Psoas muscle (tissue), 8 donors: ENCODE results near the gene NT5M. TPM values are rescaled to one million over a fixed set of nuclear protein-coding genes. Genes with fewer than 3 reads are reported as not detected.

Experiments used
- ATAC-seq, 4 donors: fragments of 200-7000 bp; cut with Tn5 transposase; one replicate each; pipeline ENCODE4 v1.9.1; 2020; ENCODE audit warnings: moderate library complexity in 3 of 4, mild to moderate bottlenecking in 2 of 4
- DNase-seq, 2 donors: peaks; one replicate each; pipeline ENCODE4 v3.0.0-alpha.2; 2020
- H3K27ac ChIP-seq: fragments of 200-600 bp; one replicate; pipeline ENCODE4 v1.8.0; 2022
- H3K27me3 ChIP-seq, 3 donors: fragments of 200-600 bp in 1 of 3; one replicate each; pipeline versions ENCODE4 v1.6.1 to v1.8.0; 2013 to 2022; ENCODE audit warnings: low read length in 2 of 3, mild to moderate bottlenecking in 2 of 3, moderate library complexity in 1 of 3; ENCODE audit not compliant: insufficient read depth in 3 of 3
- H3K36me3 ChIP-seq, 2 donors: fragments of 200-600 bp in 1 of 2; one replicate each; pipeline versions ENCODE4 v1.6.1 to v1.8.0; 2013 to 2022; ENCODE audit warnings: low read depth in 1 of 2, mild to moderate bottlenecking in 1 of 2, moderate library complexity in 1 of 2; ENCODE audit not compliant: insufficient read depth in 1 of 2
- H3K4me1 ChIP-seq: fragments of 200-600 bp; one replicate; pipeline ENCODE4 v1.8.0; 2022
- H3K4me3 ChIP-seq: fragments of 200-600 bp; one replicate; pipeline ENCODE4 v1.8.0; 2022; ENCODE audit warnings: mild to moderate bottlenecking
- H3K9me3 ChIP-seq: fragments of 200-600 bp; one replicate; pipeline ENCODE4 v1.8.0; 2022
- CTCF ChIP-seq: fragments of 200-600 bp; IDR thresholded peaks from one replicate; pipeline ENCODE4 v1.8.0; 2022; ENCODE audit warnings: antibody characterized with exemption
- WGBS, 3 donors: extraction: QIAGEN DNeasy Blood & Tissue Kit; methylation state at CpG; one replicate each; pipeline versions ENCODE4 v1.1.6 to v1.1.7; 2013; 5-methylcytosine and 5-hydroxymethylcytosine counted together
- intact Hi-C, 2 donors: fragments of 100-400 bp; cut with DNase I; formaldehyde crosslinking; loops; one replicate each; pipeline versions ENCODE4 v1.11.0 to v1.14.2; 2022
- polyA plus RNA-seq, 3 donors: library from polyadenylated mRNA; stranded (reverse); fragments of 200-250 nt; gene quantifications; one replicate each; pipeline ENCODE4 v1.2.3, GENCODE V29; 2013
- total RNA-seq, 4 donors: library from RNA; stranded (reverse); fragmentation: NEBNext Ultra II Directional in 2 of 4; extraction: Animal tissue kit (Norgen Biotek cat#: 25700) in 2 of 4; gene quantifications; one replicate each; pipeline versions ENCODE4 v1.2.1 to v1.2.4, GENCODE V29; 2021 to 2023
- donor health status: healthy with polysubstance abuse.
- donor health status: DM: no; HTN: no; CAD: no; lungs with moderate emphysema.
- donor health status: Bipolar disorder and iron deficiency.
- donor health status: healthy.
- donor health status: DM: yes; HTN: yes; CAD: no.
- donor health status: DM: no; HTN: no; CAD: no.
- donor health status: DM: no; HTN: no; CAD: no.
- donor health status: DM: yes; HTN: yes; CAD: no.

The NT5M gene
- total and polyA plus RNA-seq, 7 donors, result 6.0 to 11.5 (median 8.0) TPM

- H3K4me3 ChIP-seq, result no peak overlapping the region
- no peaks in the 10 kb centered on the region for H3K9me3 ChIP-seq
- no peaks in the 10 kb centered on the region for H3K36me3 ChIP-seq
- 91 to 97% (median 94%) methylated on average over 1 of the region's 1 CpG for WGBS, 3 donors
- intact Hi-C loops, result no loop called here
- no peaks in the 10 kb centered on the region for H3K4me1 ChIP-seq
- DNase-seq (no peak), ATAC-seq (no peak)
- H3K27ac ChIP-seq, result no peak overlapping the region
- no peaks in the 10 kb centered on the region for H3K27me3 ChIP-seq
- TF ChIP-seq CTCF, result no peak
These were observed 57.0 kb downstream of the NT5M start for GRCh38 chr17:17360087-17360730.

GRCh38 chr17:17361543-17361866 is 58.3 kb downstream of the NT5M start:
- Histone ChIP-seq H3K36me3 (no peaks in the 10 kb centered on the region), H3K4me3 (no peak overlapping the region), H3K27me3 (no peaks in the 10 kb centered on the region), H3K27ac (no peak overlapping the region), H3K9me3 (no peaks in the 10 kb centered on the region), H3K4me1 (no peaks in the 10 kb centered on the region)
- no peak for TF ChIP-seq CTCF
- ATAC-seq (no peak), DNase-seq (no peak)
- WGBS, 3 donors, result 3 to 51% (median 35%) methylated on average over 3 to 5 of the region's 5 CpGs
- intact Hi-C loops, result no loop called here

DNA sequence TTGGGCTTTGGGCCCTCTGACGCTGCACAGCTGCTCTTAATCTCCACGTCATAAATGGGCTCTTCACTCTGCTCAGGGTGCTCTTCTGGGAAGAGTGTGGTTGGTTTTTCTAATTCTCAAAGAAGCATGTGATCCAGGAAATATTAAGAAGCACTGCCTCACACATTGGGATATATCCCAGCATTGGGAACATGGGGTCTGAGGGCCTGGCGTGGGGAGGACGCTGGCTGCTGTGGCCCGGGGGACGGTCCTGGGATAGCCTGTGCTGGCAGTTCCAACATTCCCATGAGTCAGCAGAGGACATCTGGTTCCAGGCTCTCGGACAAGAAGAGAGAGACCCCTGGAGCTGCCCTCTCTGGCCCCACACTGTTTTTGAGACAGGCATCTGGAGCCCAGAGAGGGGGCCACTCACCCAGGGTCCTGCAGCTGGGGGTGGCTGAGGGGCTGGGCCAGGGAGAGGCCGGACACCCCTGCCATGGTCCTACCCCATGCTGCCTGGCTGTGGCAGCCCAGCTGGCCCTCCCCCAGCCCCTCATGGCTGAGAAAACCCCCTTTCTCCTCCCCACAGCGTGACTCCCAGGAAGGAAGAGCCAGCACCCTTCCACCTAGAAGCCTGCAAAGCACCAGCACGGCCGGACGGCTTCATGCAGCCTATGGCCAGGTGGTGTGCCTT is 58.8 kb downstream of the NT5M start:
- H3K27ac ChIP-seq, result peak overlapping the region; percentile 63
- intact Hi-C loops, result no loop called here
- ATAC-seq, result peak; percentile 54 to 83 (median 68)
- DNase-seq, result peak; percentile 54 to 84
- H3K4me3 ChIP-seq, result no peak overlapping the region
- H3K9me3 ChIP-seq, result no peaks in the 10 kb centered on the region
- 35 to 55% (median 36%) methylated on average over 11 to 12 of the region's 12 CpGs for WGBS, 3 donors
- no peaks in the 10 kb centered on the region for H3K27me3 ChIP-seq
- no peaks in the 10 kb centered on the region for H3K4me1 ChIP-seq
- TF ChIP-seq CTCF, result no peak
- no peaks in the 10 kb centered on the region for H3K36me3 ChIP-seq

GRCh38 chr17:17362540-17362930 is 59.4 kb downstream of the NT5M start:
- H3K36me3 ChIP-seq, result no peaks in the 10 kb centered on the region
- H3K27me3 ChIP-seq, result no peaks in the 10 kb centered on the region
- H3K4me3 ChIP-seq, result no peak overlapping the region
- DNase-seq, result peak in 1 of 2 donors; percentile 47
- H3K4me1 ChIP-seq, result no peaks in the 10 kb centered on the region
- no peak overlapping the region for H3K27ac ChIP-seq
- no peaks in the 10 kb centered on the region for H3K9me3 ChIP-seq
- no peak for TF ChIP-seq CTCF
- ATAC-seq, result no peak
- WGBS, 3 donors, result 91 to 93% (median 91%) methylated on average over 7 of the region's 7 CpGs
- intact Hi-C loops, result no loop called here
